Loucy (cell line): Measurements from ENCODE around the gene LTB.

Experiments used
- H2AFZ ChIP-seq: fragments of 200-600 bp; sonication (generic); 2 replicates; pipeline ENCODE4 v1.6.0; 2016; ENCODE audit warnings: antibody characterized with exemption, mild to moderate bottlenecking, low read length, moderate library complexity
- H3F3A ChIP-seq: fragments of 200-600 bp; 2 replicates; pipeline ENCODE4 v1.6.0; 2016; ENCODE audit warnings: antibody characterized with exemption, low read depth, mild to moderate bottlenecking
- H3K27me3 ChIP-seq: fragments of 200-600 bp; sonication (generic); 2 replicates; pipeline ENCODE4 v1.6.1; 2014; ENCODE audit warnings: low read length, mild to moderate bottlenecking; ENCODE audit not compliant: insufficient read depth, poor library complexity, severe bottlenecking
- H3K36me3 ChIP-seq: fragments of 200-600 bp; sonication (generic); 2 replicates; pipeline ENCODE4 v1.6.1; 2016; ENCODE audit warnings: low read length; ENCODE audit not compliant: insufficient read depth
- H3K4me1 ChIP-seq: fragments of 200-600 bp; sonication (generic); 2 replicates; pipeline ENCODE4 v1.5.1; 2014; ENCODE audit warnings: low read length, mild to moderate bottlenecking; ENCODE audit not compliant: insufficient read depth, poor library complexity, severe bottlenecking
- H3K4me2 ChIP-seq: fragments of 200-600 bp; sonication (generic); 2 replicates; pipeline ENCODE4 v1.6.0; 2014; ENCODE audit warnings: antibody characterized with exemption, low read length, low read depth, mild to moderate bottlenecking; ENCODE audit not compliant: poor library complexity, severe bottlenecking
- H3K4me3 ChIP-seq: fragments of 200-600 bp; sonication (generic); 2 replicates; pipeline ENCODE4 v1.5.1; 2014; ENCODE audit warnings: low read length, mild to moderate bottlenecking, mixed read lengths; ENCODE audit not compliant: poor library complexity, severe bottlenecking
- H3K79me2 ChIP-seq: fragments of 200-600 bp; sonication (generic); 2 replicates; pipeline ENCODE4 v1.6.1; 2014; ENCODE audit warnings: low read length; ENCODE audit not compliant: insufficient read depth
- H3K9ac ChIP-seq: fragments of 200-600 bp; sonication (generic); 2 replicates; pipeline ENCODE4 v1.6.0; 2014; ENCODE audit warnings: mild to moderate bottlenecking, low read depth, low read length, moderate library complexity; ENCODE audit not compliant: poor library complexity, severe bottlenecking
- H3K9me2 ChIP-seq: fragments of 200-600 bp; sonication (generic); replicated peaks from 2 replicates; pipeline ENCODE4 v1.6.1; 2016; ENCODE audit warnings: low read depth, low read length, mixed read lengths
- H3K9me3 ChIP-seq: fragments of 200-600 bp; sonication (generic); 2 replicates; pipeline ENCODE4 v1.6.1; 2014; ENCODE audit warnings: mild to moderate bottlenecking, antibody characterized with exemption, low read length, low read depth; ENCODE audit not compliant: insufficient read depth
- H4K20me1 ChIP-seq: fragments of 200-600 bp; sonication (generic); 2 replicates; pipeline ENCODE4 v1.6.0; 2014; ENCODE audit warnings: antibody characterized with exemption, low read length, mild to moderate bottlenecking; ENCODE audit not compliant: insufficient read depth, poor library complexity, severe bottlenecking
- EZH2phosphoT487 ChIP-seq: fragments of 200-600 bp; IDR thresholded peaks from 2 replicates; pipeline ENCODE4 v1.6.1; 2018; ENCODE audit warnings: antibody characterized with exemption, mild to moderate bottlenecking, moderate library complexity, borderline replicate concordance
- TF ChIP-seq, protein P1 (sequence below): fragments of 200-600 bp; sonication (generic); conservative IDR thresholded peaks from 2 replicates; pipeline ENCODE4 v1.5.1; 2014; ENCODE audit warnings: mild to moderate bottlenecking, antibody characterized with exemption, low read length

LTB gene

DNA sequence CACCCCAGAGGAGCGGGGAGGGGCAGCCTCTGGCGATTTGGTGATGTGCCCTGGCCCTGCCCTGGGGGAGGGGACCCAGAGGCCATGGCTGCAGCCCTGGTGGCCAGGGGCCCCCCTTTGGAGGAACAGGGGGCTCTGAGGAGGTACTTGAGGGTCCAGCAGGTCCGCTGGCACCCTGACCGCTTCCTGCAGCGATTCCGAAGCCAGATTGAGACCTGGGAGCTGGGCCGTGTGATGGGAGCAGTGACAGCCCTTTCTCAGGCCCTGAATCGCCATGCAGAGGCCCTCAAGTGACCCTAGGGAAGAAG, 24.0 kb downstream of the LTB start:
- H3K36me3 ChIP-seq, result peaks cover 3% of the 10 kb centered on the region; the same call in 1 of the 2 replicates
- H3K4me1 ChIP-seq, result peaks cover 74% of the 10 kb centered on the region
- peak overlapping the region; percentile 69 for H3K9ac ChIP-seq
- H3K9me3 ChIP-seq, result no peaks in the 10 kb centered on the region
- no peak overlapping the region for H3K4me3 ChIP-seq
- H3K4me2 ChIP-seq, result peak overlapping the region; percentile 78
- no peaks in the 10 kb centered on the region for H3K27me3 ChIP-seq
- no peaks in the 10 kb centered on the region for H3K9me2 ChIP-seq
- H2AFZ ChIP-seq, result no peak overlapping the region
- no peaks in the 10 kb centered on the region for H4K20me1 ChIP-seq
- H3F3A ChIP-seq, result peaks cover 18% of the 10 kb centered on the region
- TF ChIP-seq EZH2phosphoT487, result no peak
- H3K79me2 ChIP-seq, result peaks cover 29% of the 10 kb centered on the region; the same call in 1 of the 2 replicates

DNA sequence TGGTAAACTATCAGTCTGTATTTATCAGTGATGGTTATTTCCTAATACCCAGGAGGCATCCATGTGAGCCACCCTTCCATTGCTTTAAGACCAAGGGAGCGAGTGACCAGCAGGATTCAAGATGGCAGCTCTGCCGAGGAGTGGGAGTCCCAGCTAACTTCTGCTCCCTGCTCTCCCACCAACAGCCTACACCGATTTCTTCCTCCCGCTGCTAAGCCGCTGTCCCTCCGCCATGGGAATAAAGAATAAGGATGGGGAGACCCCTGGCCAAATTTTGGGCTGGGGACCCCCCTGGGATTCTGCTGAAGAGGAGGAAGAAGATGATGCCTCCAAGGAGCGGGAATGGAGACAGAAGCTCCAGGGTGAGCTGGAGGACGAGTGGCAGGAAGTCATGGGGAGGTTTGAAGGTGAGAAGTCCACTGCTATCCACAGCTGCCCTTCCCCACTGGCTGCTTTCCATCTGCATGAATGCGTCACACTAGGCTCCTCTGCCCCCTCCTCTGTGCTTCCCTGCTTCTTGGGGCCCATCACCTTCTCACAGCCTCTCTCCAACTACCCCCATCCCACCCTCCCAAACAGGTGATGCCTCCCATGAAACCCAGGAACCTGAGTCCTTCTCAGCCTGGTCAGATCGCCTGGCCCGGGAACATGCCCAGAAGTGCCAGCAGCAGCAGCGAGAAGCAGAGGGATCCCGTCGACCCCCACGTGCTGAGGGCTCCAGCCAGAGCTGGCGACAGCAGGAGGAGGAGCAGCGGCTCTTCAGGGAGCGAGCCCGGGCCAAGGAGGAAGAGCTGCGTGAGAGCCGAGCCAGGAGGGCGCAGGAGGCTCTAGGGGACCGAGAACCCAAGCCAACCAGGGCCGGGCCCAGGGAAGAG, 24.5 kb downstream of the LTB start:
- Histone ChIP-seq H2AFZ (no peak overlapping the region), H3K9ac (peak overlapping the region; percentile 69), H3K4me1 (peaks cover 68% of the 10 kb centered on the region), H3F3A (peaks cover 18% of the 10 kb centered on the region), H3K4me2 (peak overlapping the region; percentile 78), H3K36me3 (peaks cover 3% of the 10 kb centered on the region; the same call in 1 of the 2 replicates), H3K27me3 (no peaks in the 10 kb centered on the region), H3K4me3 (no peak overlapping the region), H3K9me2 (no peaks in the 10 kb centered on the region), H3K9me3 (no peaks in the 10 kb centered on the region), H3K79me2 (peaks cover 29% of the 10 kb centered on the region; the same call in 1 of the 2 replicates), H4K20me1 (no peaks in the 10 kb centered on the region)
- TF ChIP-seq, protein P1, sequence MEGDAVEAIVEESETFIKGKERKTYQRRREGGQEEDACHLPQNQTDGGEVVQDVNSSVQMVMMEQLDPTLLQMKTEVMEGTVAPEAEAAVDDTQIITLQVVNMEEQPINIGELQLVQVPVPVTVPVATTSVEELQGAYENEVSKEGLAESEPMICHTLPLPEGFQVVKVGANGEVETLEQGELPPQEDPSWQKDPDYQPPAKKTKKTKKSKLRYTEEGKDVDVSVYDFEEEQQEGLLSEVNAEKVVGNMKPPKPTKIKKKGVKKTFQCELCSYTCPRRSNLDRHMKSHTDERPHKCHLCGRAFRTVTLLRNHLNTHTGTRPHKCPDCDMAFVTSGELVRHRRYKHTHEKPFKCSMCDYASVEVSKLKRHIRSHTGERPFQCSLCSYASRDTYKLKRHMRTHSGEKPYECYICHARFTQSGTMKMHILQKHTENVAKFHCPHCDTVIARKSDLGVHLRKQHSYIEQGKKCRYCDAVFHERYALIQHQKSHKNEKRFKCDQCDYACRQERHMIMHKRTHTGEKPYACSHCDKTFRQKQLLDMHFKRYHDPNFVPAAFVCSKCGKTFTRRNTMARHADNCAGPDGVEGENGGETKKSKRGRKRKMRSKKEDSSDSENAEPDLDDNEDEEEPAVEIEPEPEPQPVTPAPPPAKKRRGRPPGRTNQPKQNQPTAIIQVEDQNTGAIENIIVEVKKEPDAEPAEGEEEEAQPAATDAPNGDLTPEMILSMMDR, result no peak
- no peak for TF ChIP-seq EZH2phosphoT487

DNA sequence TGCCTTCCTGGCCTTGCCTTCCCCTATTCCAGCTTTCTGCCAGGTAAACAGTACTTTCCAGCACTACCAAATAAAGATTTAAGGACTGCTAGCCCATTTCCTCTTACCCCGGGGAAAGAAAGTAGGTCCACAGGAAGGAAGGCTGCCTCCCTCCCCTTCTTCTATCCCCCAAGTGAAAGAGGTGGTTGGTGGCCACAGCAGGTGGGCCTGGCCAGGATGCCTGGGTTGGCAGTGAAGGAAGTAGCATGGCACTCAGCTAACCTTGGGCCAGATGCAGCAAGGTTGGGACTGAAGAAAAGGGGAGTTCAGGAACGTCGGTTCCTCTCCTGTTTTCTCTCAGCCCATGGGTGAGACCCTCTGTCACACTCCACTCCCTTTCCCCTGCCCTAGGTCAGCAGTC, 25.9 kb downstream of the LTB start:
- Histone ChIP-seq H3F3A (peaks cover 18% of the 10 kb centered on the region), H4K20me1 (no peaks in the 10 kb centered on the region), H3K4me3 (peak overlapping the region; percentile 51), H3K9ac (peak overlapping the region; percentile 53), H3K9me2 (no peaks in the 10 kb centered on the region), H3K27me3 (no peaks in the 10 kb centered on the region), H3K4me1 (peaks cover 54% of the 10 kb centered on the region), H3K79me2 (peaks cover 37% of the 10 kb centered on the region; the same call in 1 of the 2 replicates), H3K36me3 (peaks cover 3% of the 10 kb centered on the region; the same call in 1 of the 2 replicates), H2AFZ (no peak overlapping the region), H3K9me3 (no peaks in the 10 kb centered on the region), H3K4me2 (peak overlapping the region; percentile 80)
- TF ChIP-seq, protein P1, result no peak
- no peak for TF ChIP-seq EZH2phosphoT487
